HepG2 (cell line): ENCODE measurements around the gene MACROD2. TPM values are rescaled to one million over a fixed set of nuclear protein-coding genes. Genes with fewer than 3 reads are reported as not detected.
"Not testable (repeated sequence)": the region's sequence is repeated elsewhere in the genome, so short reads cannot be mapped to it uniquely, and the experiment has no call there.

ENCODE experiments used
- ATAC-seq: fragments of 200-7000 bp; cut with Tn5 transposase; 3 replicates; pipeline ENCODE4 v1.9.1; 2020; ENCODE audit warnings: mild to moderate bottlenecking, moderate library complexity
- BruUV-seq: library from RNA; stranded (reverse); fragments of 400-500 nt; replicated peaks from 2 replicates; lab custom pipeline; 2021; lab: Mats Ljungman, UMichigan
- CTCF ChIA-PET: fragments of 300-600 bp; formaldehyde crosslinking; extraction: SDS; loops from one replicate; lab custom pipeline; 2021; ENCODE audit warnings: low total read pairs, inconsistent platforms, low intra/inter-chr PET ratio; lab: Yijun Ruan, JAX
- POLR2A ChIA-PET: fragments of 350-600 bp; sonication (Branson Sonifier 250); formaldehyde crosslinking; loops from one replicate; lab custom pipeline; 2020; ENCODE audit warnings: antibody characterized with exemption, inconsistent platforms; lab: Yijun Ruan, JAX
- DNase-seq: peaks from one replicate; pipeline ENCODE4 v3.0.0-alpha.2; 2015; ENCODE audit warnings: low spot score
- FAIRE-seq: peaks from 3 replicates; lab custom pipeline; 2011; peaks lifted over from hg19 to GRCh38; lab: Jason Lieb, UNC
- H2AFZ ChIP-seq: one replicate; pipeline ENCODE4 v1.6.1; 2011; ENCODE audit warnings: low read length, inconsistent platforms
- H3K27ac ChIP-seq: fragments of 300-600 bp; 3 replicates; pipeline ENCODE4 v1.8.0; 2011; ENCODE audit warnings: mixed run types, mild to moderate bottlenecking, mixed read lengths, low read length, inconsistent platforms; ENCODE audit not compliant: insufficient read depth; ENCODE audit errors: extremely low read length
- H3K27me3 ChIP-seq, 2 experiments: fragments of 200-600 bp in 1 of 2; 2 replicates in 1 of 2; 3 replicates in 1 of 2; pipeline versions ENCODE4 v1.6.0 to v1.8.0; 2011; ENCODE audit warnings: low read length in 2 of 2, mild to moderate bottlenecking in 2 of 2, moderate library complexity in 2 of 2, inconsistent platforms in 1 of 2; ENCODE audit not compliant: insufficient read depth in 2 of 2, control insufficient read depth in 1 of 2
- H3K36me3 ChIP-seq, 2 experiments: fragments of 200-600 bp in 1 of 2; replicated peaks in 1 of 2; 2 replicates in 1 of 2; 3 replicates in 1 of 2; pipeline versions ENCODE4 v1.5.1 to v1.8.0; 2011; ENCODE audit warnings: low read length in 2 of 2, inconsistent platforms in 1 of 2; ENCODE audit not compliant: insufficient read depth in 2 of 2, control insufficient read depth in 1 of 2
- H3K4me1 ChIP-seq: 2 replicates; pipeline ENCODE4 v1.5.1; 2012; ENCODE audit warnings: low read length, inconsistent platforms; ENCODE audit not compliant: insufficient read depth
- H3K4me2 ChIP-seq: 2 replicates; pipeline ENCODE4 v1.6.0; 2011; ENCODE audit warnings: low read depth, low read length, inconsistent platforms
- H3K4me3 ChIP-seq, 3 experiments: fragments of 200-600 bp in 1 of 3; sonication (generic), shearing (Covaris generic) in 1 of 3; replicated peaks in 1 of 3; 2 replicates each; pipeline ENCODE4 v1.5.1; 2011 to 2016; ENCODE audit warnings: low read length in 3 of 3, inconsistent platforms in 2 of 3, low read depth in 2 of 3, mild to moderate bottlenecking in 2 of 3, control low read depth in 1 of 3, mixed read lengths in 1 of 3; ENCODE audit not compliant: insufficient read depth in 1 of 3
- H3K79me2 ChIP-seq: one replicate; pipeline ENCODE4 v1.6.1; 2011; ENCODE audit warnings: low read length, inconsistent platforms; ENCODE audit not compliant: insufficient read depth
- H3K9ac ChIP-seq: 2 replicates; pipeline ENCODE4 v1.6.0; 2011; ENCODE audit warnings: mild to moderate bottlenecking, low read depth, low read length, inconsistent platforms; ENCODE audit not compliant: insufficient read depth
- H3K9me3 ChIP-seq: 2 replicates; pipeline ENCODE4 v1.5.1; 2012; ENCODE audit warnings: mild to moderate bottlenecking, low read length
- H4K20me1 ChIP-seq: 2 replicates; pipeline ENCODE4 v1.6.0; 2011; ENCODE audit warnings: inconsistent platforms, mild to moderate bottlenecking, low read length, moderate library complexity; ENCODE audit not compliant: insufficient read depth
- BRD4 ChIP-seq: sonication (generic); formaldehyde crosslinking; IDR thresholded peaks from 2 replicates; pipeline ENCODE4 v1.4.0; 2020; ENCODE audit warnings: missing genetic modification reagents
- CBX5 ChIP-seq: sonication (generic); formaldehyde crosslinking; IDR thresholded peaks from 2 replicates; pipeline ENCODE4 v1.4.0; 2020; ENCODE audit warnings: missing genetic modification reagents, borderline replicate concordance
- MTERF4 ChIP-seq: sonication (generic); formaldehyde crosslinking; IDR thresholded peaks from 2 replicates; pipeline ENCODE4 v1.8.0; 2023; ENCODE audit warnings: mild to moderate bottlenecking, missing genetic modification reagents
- MYC ChIP-seq: sonication (generic); formaldehyde crosslinking; IDR thresholded peaks from 2 replicates; pipeline ENCODE4 v1.9.0; 2021; ENCODE audit warnings: missing genetic modification reagents, borderline replicate concordance
- SETDB1 ChIP-seq: sonication (generic); formaldehyde crosslinking; IDR thresholded peaks from 2 replicates; pipeline ENCODE4 v1.5.1; 2020; ENCODE audit warnings: missing genetic modification reagents, mild to moderate bottlenecking, borderline replicate concordance
- TRIM24 ChIP-seq: sonication (generic); formaldehyde crosslinking; IDR thresholded peaks from 2 replicates; pipeline ENCODE4 v1.8.0; 2022; ENCODE audit warnings: mild to moderate bottlenecking, missing genetic modification reagents
- YEATS4 ChIP-seq: sonication (generic); formaldehyde crosslinking; IDR thresholded peaks from 2 replicates; pipeline ENCODE4 v1.4.0; 2020; ENCODE audit warnings: missing genetic modification reagents, borderline replicate concordance
- ZFP36 ChIP-seq: fragments of 150-350 bp; IDR thresholded peaks from 2 replicates; pipeline ENCODE4 v1.6.1; 2018; ENCODE audit warnings: borderline replicate concordance, low read length, low read depth; ENCODE audit not compliant: partially characterized antibody
- ZFP91 ChIP-seq: sonication (generic); formaldehyde crosslinking; IDR thresholded peaks from 2 replicates; pipeline ENCODE4 v1.9.0; 2022; ENCODE audit warnings: missing genetic modification reagents, mild to moderate bottlenecking, borderline replicate concordance
- ZMYM4 ChIP-seq: sonication (generic); formaldehyde crosslinking; IDR thresholded peaks from 2 replicates; pipeline ENCODE4 v1.8.1; 2023; ENCODE audit warnings: mild to moderate bottlenecking, missing genetic modification reagents
- ZNF687 ChIP-seq: sonication (generic); formaldehyde crosslinking; IDR thresholded peaks from 2 replicates; pipeline ENCODE4 v1.5.1; 2020; ENCODE audit warnings: mild to moderate bottlenecking, missing genetic modification reagents, moderate library complexity
- WGBS: methylation state at CpG from one replicate; pipeline ENCODE4 v1.1.6; 2017; ENCODE audit warnings: low lambda C conversion rate; 5-methylcytosine and 5-hydroxymethylcytosine counted together
- in situ Hi-C: cut with HindIII; loops from 2 replicates; pipeline ENCODE4 v1.10.0; 2017; ENCODE audit warnings: low pct_unique_long_range_greater_than_20kb; ENCODE audit not compliant: extremely low pct_ligation_motif_present
- intact Hi-C: fragments of 100-400 bp; cut with micrococcal nuclease; formaldehyde crosslinking; loops from one replicate; pipeline ENCODE4 v1.10.0; 2022; ENCODE audit not compliant: unreplicated experiment
- polyA plus RNA-seq, 8 experiments: library from polyadenylated mRNA; depleted of rRNA in 3 of 8; stranded (reverse) in 7 of 8; unstranded in 1 of 8; fragments of >200 nt; fragmentation: Illumina TruSeq in 4 of 8; extraction: Trizol in 4 of 8; gene quantifications; 2 replicates each; pipeline versions ENCODE4 v1.2.1 to v1.2.3, GENCODE V29; 2011 to 2016; ENCODE audit warnings: low read depth in 4 of 8, missing spikeins in 1 of 8, mixed read lengths in 1 of 8; ENCODE audit not compliant: insufficient read depth in 1 of 8
- total RNA-seq, 5 experiments: library from RNA; depleted of rRNA; stranded (reverse); fragments of >200 nt; fragmentation: Illumina TruSeq; extraction: Trizol; gene quantifications; 2 replicates each; pipeline ENCODE4 v1.2.3, GENCODE V29; 2016; ENCODE audit warnings: low read depth in 1 of 5

The MACROD2 gene
- total and polyA plus RNA-seq, 2 of the 13 experiments (the other 11 are each of a cell fraction or from before 2014, with no cell fraction given) = 0.13 to 0.51 TPM

GRCh38 chr20:14982324-14982723 lies 987.0 kb downstream of the MACROD2 start:
- H3K79me2 ChIP-seq, BruUV-seq, H3K27me3 ChIP-seq, H3K36me3 ChIP-seq, FAIRE-seq, H2AFZ ChIP-seq, ATAC-seq, H3K4me2 ChIP-seq, CTCF ChIA-PET, H4K20me1 ChIP-seq, in situ Hi-C loops, DNase-seq, POLR2A ChIA-PET, H3K4me3 ChIP-seq, H3K9ac ChIP-seq: not testable (repeated sequence)
- intact Hi-C loops = loop anchor here (10.0 kb wide), 3 partner anchors 172 to 1752 kb away; partner anchors contain the start of gene SNRPB2
- peaks cover 33% of the 10 kb centered on the region for H3K9me3 ChIP-seq
- peak overlapping the region; percentile 95 for H3K27ac ChIP-seq
- peaks cover 86% of the 10 kb centered on the region for H3K4me1 ChIP-seq
- 100% methylated on average over 1 of the region's 1 CpG for WGBS
- TF ChIP-seq ZNF687 (CRISPR knock-in tag) = peak; percentile 42
- TF ChIP-seq MYC (CRISPR knock-in tag) = 0 out of 2 replicates have a peak, but pooled peaks have one; percentile 28
- peak; percentile 91 for TF ChIP-seq ZFP36
- TF ChIP-seq MTERF4 (CRISPR knock-in tag) = 0 out of 2 replicates have a peak, but pooled peaks have one; percentile 50
- peak; percentile 40; the same call in 1 of the 2 replicates for TF ChIP-seq TRIM24 (CRISPR knock-in tag)
- peak; percentile 88 for TF ChIP-seq CBX5 (CRISPR knock-in tag)
- 0 out of 2 replicates have a peak, but pooled peaks have one; percentile 30 for TF ChIP-seq ZFP91 (CRISPR knock-in tag)
- TF ChIP-seq SETDB1 = peak; percentile 94
- TF ChIP-seq YEATS4 = peak; percentile 21; the same call in 1 of the 2 replicates
- peak; percentile 41; the same call in 1 of the 2 replicates for TF ChIP-seq BRD4 (CRISPR knock-in tag)
- peak; percentile 39; the same call in 1 of the 2 replicates for TF ChIP-seq ZMYM4 (CRISPR knock-in tag)
